Ecto neural progenitor cell (in vitro differentiated cells): ENCODE results near the gene RELT.
"Not testable (repeated sequence)": the region's sequence is repeated elsewhere in the genome, so short reads cannot be mapped to it uniquely, and the experiment has no call there.

ENCODE experiments used
- DNase-seq: peaks from one replicate; pipeline ENCODE4 v3.0.0-alpha.2; 2018; ENCODE audit warnings: low spot score

Gene RELT

GRCh38 chr11:73436859-73437258 is 60.7 kb downstream of the RELT start:
- not testable (repeated sequence) for DNase-seq

DNA sequence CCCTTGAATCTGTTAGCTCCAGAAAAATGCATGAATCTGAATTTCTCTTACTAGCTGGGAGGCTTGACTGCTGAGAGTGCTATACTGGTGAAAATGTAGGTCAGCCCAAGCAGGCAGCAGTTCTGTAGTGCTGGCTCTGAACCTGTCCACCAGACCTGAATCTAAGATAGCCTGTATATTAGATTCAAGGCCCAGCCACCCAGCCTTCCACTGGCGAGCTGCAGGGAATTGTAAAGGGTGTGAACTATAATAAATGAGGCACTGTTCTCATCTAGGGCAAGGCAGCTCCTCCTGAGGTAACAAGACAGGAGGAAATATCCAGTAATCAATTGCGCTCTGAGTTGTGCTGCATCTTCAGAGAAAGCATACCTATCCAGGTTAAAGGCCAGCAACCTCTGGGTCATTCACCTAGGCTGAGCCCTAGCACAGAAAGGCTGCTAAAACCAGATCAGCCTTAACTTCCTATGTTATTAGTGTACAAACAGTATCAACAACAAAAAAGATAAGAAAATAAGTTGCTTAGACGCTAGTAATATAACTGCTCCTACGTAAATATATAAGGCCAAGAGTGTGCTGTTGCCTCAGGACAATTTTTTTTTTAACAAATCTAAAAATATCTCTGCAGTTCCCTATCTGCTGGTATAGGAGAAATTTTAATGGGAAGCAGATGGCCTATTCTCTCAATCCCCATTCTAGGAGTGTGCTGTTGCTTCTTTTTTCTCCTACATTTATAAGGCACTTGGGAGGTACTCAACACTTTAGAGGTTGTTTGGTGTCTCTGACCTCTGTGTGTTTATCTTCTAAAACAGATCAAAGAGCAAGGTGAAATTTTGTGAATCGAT is 63.0 kb downstream of the RELT start:
- DNase-seq, result no peak

- no peak for DNase-seq
These were observed 69.8 kb downstream of the RELT start for GRCh38 chr11:73445980-73446379.

GRCh38 chr11:73446766-73447165 is 70.6 kb downstream of the RELT start:
- no peak for DNase-seq
